ENCODE results near the gene PPIH.
"Not testable (repeated sequence)": the region's sequence is repeated elsewhere in the genome, so short reads cannot be mapped to it uniquely, and the experiment has no call there.

PPIH gene

DNA sequence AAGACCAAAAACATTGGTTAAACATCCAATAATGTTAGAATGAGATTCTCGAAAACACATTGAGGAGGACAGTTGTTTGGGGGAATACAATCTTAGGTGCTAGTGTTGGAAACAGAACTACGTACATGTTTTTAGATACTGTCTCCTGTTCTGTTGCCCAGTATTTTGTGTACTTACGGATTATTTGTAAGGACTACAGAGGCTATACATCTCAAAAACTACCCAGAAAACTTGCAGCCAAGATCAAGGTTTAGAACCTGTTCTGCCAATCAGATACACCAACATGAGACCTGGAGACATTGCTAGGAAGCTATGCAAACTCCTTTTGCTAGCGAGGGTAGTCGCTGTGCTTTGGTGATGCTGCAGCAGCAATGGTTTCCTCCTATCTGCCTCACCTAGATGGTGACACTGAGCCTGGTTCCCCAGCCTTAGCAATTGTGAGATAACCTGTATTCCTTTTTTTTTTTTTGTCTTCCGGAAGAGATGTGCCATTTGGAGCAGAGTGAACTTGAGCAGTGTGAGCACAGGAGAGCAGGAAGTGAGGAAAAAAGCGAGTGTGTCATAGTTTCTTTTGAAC is 45.8 kb downstream of the PPIH start:
- no peak for TF ChIP-seq CTCF (IDR thresholded peaks at IDR 0.05; ENCODE audit: control insufficient read depth, insufficient read depth, low read depth, low read length, missing control alignments)
- H3K4me3 ChIP-seq (ENCODE audit: control insufficient read depth, low read depth, low read length) = no peak overlapping the region
- no peak for DNase-seq (ENCODE audit: low read depth)

DNA sequence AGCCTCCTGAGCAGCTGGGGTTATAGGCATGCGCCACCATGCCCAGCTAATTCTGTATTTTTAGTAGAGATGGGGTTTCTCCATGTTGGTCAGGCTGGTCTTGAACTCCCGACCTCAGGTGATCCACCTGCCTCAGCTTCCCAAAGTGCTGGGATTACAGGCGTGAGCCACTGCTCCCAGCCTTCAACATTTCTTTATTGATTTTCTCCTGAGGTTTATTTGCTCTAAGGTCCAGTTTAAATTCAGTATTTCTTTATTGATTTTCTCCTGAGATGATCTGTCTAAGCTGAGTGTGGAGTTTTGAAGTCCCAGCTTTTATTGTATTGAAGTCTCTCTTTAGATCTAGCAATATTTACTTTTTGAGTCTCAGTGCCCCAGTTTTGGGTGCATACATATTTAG is 54.6 kb downstream of the PPIH start:
- not testable (repeated sequence) for H3K4me3 ChIP-seq (ENCODE audit: control insufficient read depth, low read depth, low read length); DNase-seq (ENCODE audit: low read depth)

- TF ChIP-seq CTCF (IDR thresholded peaks at IDR 0.05; ENCODE audit: control insufficient read depth, insufficient read depth, low read depth, low read length, missing control alignments) = no peak
Measured at GRCh38 chr1:42713293-42713692, 55.1 kb downstream of the PPIH start.

DNA sequence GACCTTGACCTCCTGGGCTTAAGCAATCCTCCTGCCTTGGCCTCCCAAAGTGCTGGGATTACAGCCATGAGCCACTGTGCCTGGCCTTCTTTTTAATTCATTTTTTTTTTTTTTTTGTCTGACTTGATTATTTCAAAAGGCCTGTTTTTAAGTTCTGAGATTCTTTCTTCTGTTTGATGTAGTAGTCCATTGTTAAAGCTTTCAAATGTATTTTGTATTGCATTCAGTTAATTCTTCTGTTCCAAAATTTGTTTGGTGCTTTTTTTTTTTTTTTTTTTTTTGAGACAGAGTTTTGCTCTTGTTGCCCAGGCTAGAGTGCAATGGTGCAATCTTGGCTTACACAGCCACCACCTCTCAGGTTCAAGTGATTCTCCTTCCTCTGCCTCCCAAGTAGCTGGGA is 56.2 kb downstream of the PPIH start:
- not testable (repeated sequence) for H3K4me3 ChIP-seq (ENCODE audit: control insufficient read depth, low read depth, low read length); DNase-seq (ENCODE audit: low read depth)

More at GRCh38 chr1:42713293-42713692, 55.1 kb downstream of the PPIH start:
- H3K4me3 ChIP-seq (ENCODE audit: control insufficient read depth, low read depth, low read length) = no peak overlapping the region
- DNase-seq (ENCODE audit: low read depth) = no peak

- no peak for TF ChIP-seq CTCF (IDR thresholded peaks at IDR 0.05; ENCODE audit: control insufficient read depth, insufficient read depth, low read depth, low read length, missing control alignments)
- DNase-seq (ENCODE audit: low read depth) = no peak
- no peak overlapping the region for H3K4me3 ChIP-seq (ENCODE audit: control insufficient read depth, low read depth, low read length)
Measured at GRCh38 chr1:42720868-42721267, 62.6 kb downstream of the PPIH start.

- H3K4me3 ChIP-seq (ENCODE audit: control insufficient read depth, low read depth, low read length) = no peak overlapping the region
- DNase-seq (ENCODE audit: low read depth) = no peak
- no peak for TF ChIP-seq CTCF (IDR thresholded peaks at IDR 0.05; ENCODE audit: control insufficient read depth, insufficient read depth, low read depth, low read length, missing control alignments)
Measured at GRCh38 chr1:42721926-42722325, 63.7 kb downstream of the PPIH start.

DNA sequence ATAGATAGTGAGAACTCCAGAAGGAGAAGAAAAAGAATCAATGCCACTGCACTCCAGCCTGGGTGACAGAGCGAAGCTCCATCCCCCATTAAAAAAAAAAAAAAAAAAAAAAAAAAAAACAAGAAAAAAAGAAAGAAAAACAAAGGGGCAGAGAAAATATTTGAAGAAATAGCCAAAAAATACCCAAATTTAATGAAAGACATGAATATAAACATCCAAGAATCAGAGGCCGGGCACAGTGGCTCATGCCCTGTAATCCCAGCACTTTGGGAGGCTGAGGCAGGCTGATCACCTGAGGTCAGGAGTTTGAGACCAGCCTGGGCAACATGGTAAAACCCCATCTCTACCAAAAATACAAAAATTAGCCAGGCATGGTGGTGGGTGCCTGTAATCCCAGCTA is 64.2 kb downstream of the PPIH start:
- DNase-seq (ENCODE audit: low read depth) = not testable (repeated sequence)

DNA sequence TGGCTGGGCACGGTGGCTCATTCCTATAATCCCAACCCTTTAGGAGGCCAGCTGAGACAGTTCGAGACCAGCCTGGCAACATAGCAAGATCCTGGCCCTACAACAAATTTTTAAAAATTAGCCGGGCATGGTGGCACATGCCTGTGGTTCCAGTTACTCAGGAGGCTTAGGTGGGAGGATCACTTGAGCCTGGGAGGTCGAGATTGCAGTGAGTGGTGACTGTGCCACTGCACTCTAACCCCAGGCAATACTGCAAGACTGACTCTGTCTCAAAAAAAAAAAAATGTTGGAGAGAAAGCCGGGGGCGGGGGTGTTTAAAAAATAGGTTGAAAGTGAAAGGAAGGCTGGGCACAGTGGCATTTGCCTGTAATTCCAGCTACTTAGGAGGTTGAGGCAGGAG is 65.3 kb downstream of the PPIH start:
- no peak for DNase-seq (ENCODE audit: low read depth)
- H3K4me3 ChIP-seq (ENCODE audit: control insufficient read depth, low read depth, low read length) = no peak overlapping the region
- TF ChIP-seq CTCF (IDR thresholded peaks at IDR 0.05; ENCODE audit: control insufficient read depth, insufficient read depth, low read depth, low read length, missing control alignments) = no peak

More for the DNA sequence above, 64.2 kb downstream of the PPIH start:
- not testable (repeated sequence) for H3K4me3 ChIP-seq (ENCODE audit: control insufficient read depth, low read depth, low read length)

DNA sequence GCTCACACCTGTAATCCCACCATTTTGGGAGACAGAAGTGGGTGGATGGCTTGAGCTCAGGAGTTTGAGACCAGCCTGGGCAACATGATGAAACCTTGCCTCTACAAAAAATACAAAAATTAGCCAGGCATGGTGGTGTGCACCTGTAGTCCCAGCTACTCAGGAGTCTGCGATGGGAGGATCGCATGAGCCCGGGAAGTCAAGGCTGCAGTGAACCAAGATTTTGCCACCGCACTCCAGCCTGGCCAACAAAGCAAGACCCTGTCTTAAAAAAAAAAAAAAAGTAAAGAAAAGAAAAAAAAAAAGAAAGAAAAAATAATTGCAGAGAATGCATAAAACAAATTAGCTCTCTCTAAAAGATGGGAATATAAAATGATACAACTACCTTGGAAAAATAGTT is 67.6 kb downstream of the PPIH start:
- H3K4me3 ChIP-seq (ENCODE audit: control insufficient read depth, low read depth, low read length); DNase-seq (ENCODE audit: low read depth): not testable (repeated sequence)

Data from AG09309 (cell line).